ENCODE measurements around the gene SEPSECS. TPM values are rescaled to one million over a fixed set of nuclear protein-coding genes. Genes with fewer than 3 reads are reported as not detected.

The SEPSECS gene
- total RNA-seq, 1 donor from 2014 or later, result 8.5 TPM

GRCh38 chr4:25076625-25077398 is 83.4 kb downstream of the SEPSECS start:
- Histone ChIP-seq H3K9me3 (no peaks in the 10 kb centered on the region), H3K4me1 (no peaks in the 10 kb centered on the region), H3K27ac (no peak overlapping the region), H3K4me3 (no peak overlapping the region), H3K27me3 (no peaks in the 10 kb centered on the region), H3K36me3 (no peaks in the 10 kb centered on the region)
- no peak for ATAC-seq
- no peak for TF ChIP-seq CTCF (IDR thresholded peaks at IDR 0.05)
- no peak for DNase-seq
- intact Hi-C loops (cut with DNase I), result no loop called here

GRCh38 chr4:25075851-25076250 is 84.4 kb downstream of the SEPSECS start:
- intact Hi-C loops (cut with DNase I), result no loop called here
- ATAC-seq, result no peak
- Histone ChIP-seq H3K4me1 (no peaks in the 10 kb centered on the region), H3K36me3 (no peaks in the 10 kb centered on the region), H3K4me3 (no peak overlapping the region), H3K27ac (no peak overlapping the region), H3K9me3 (no peaks in the 10 kb centered on the region), H3K27me3 (no peaks in the 10 kb centered on the region)
- no peak for TF ChIP-seq CTCF (IDR thresholded peaks at IDR 0.05)
- no peak for DNase-seq

GRCh38 chr4:25075129-25075528 is 85.1 kb downstream of the SEPSECS start:
- H3K9me3 ChIP-seq, result no peaks in the 10 kb centered on the region
- no peak for DNase-seq
- no peak overlapping the region for H3K27ac ChIP-seq
- no peak for ATAC-seq
- H3K4me3 ChIP-seq, result no peak overlapping the region
- TF ChIP-seq CTCF (IDR thresholded peaks at IDR 0.05), result no peak
- intact Hi-C loops (cut with DNase I), result no loop called here
- no peaks in the 10 kb centered on the region for H3K27me3 ChIP-seq
- H3K4me1 ChIP-seq, result no peaks in the 10 kb centered on the region
- no peaks in the 10 kb centered on the region for H3K36me3 ChIP-seq

- Histone ChIP-seq H3K27ac (no peak overlapping the region), H3K27me3 (no peaks in the 10 kb centered on the region), H3K4me1 (no peaks in the 10 kb centered on the region), H3K9me3 (no peaks in the 10 kb centered on the region), H3K4me3 (no peak overlapping the region), H3K36me3 (no peaks in the 10 kb centered on the region)
- intact Hi-C loops (cut with DNase I), result no loop called here
- DNase-seq (no peak), ATAC-seq (no peak)
- TF ChIP-seq CTCF (IDR thresholded peaks at IDR 0.05), result no peak
Observed at GRCh38 chr4:25070545-25070944, 89.7 kb downstream of the SEPSECS start.

Other genes starting within 250 kb of the SEPSECS start
- 28.7 TPM for gene CCDC149, start 247.4 kb downstream of the SEPSECS start, total RNA-seq
- gene LGI2, start 129.5 kb downstream of the SEPSECS start, total RNA-seq, result 0.84 TPM
- gene PI4K2B, start 73.6 kb upstream of the SEPSECS start, total RNA-seq, result 21.8 TPM
- 10.2 TPM for gene ZCCHC4, start 152.3 kb upstream of the SEPSECS start, total RNA-seq
- gene ANAPC4, start 216.8 kb upstream of the SEPSECS start, total RNA-seq, result 33.0 TPM

Measured in upper lobe of right lung (tissue), 1 donor.